ENCODE data around the gene FAM131A.

Gene FAM131A

DNA sequence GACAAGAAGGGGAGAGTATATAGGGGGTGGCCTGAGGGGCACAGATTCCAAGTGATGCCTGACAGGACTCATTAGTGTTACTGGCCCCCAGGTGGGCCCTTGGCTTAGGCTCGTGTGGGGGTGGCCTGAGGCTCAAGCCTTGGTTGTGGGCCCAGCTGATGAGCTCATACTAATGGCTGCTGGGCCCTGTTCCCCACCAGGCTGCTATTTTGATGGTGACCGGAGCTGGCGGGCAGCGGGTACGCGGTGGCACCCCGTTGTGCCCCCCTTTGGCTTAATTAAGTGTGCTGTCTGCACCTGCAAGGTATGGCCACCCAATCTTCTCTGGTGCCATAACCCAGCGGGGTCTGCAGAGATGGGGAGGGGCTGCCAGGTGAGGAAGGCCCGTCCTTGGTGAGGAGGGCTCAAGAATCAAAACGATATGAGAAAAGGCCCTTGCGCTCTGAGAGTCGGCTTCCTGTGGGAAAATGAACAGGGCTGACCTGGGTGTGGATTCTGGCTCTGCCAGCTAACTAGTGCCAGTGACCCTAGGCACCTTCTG, 49.8 kb downstream of the FAM131A start:
- TF ChIP-seq, protein P1, sequence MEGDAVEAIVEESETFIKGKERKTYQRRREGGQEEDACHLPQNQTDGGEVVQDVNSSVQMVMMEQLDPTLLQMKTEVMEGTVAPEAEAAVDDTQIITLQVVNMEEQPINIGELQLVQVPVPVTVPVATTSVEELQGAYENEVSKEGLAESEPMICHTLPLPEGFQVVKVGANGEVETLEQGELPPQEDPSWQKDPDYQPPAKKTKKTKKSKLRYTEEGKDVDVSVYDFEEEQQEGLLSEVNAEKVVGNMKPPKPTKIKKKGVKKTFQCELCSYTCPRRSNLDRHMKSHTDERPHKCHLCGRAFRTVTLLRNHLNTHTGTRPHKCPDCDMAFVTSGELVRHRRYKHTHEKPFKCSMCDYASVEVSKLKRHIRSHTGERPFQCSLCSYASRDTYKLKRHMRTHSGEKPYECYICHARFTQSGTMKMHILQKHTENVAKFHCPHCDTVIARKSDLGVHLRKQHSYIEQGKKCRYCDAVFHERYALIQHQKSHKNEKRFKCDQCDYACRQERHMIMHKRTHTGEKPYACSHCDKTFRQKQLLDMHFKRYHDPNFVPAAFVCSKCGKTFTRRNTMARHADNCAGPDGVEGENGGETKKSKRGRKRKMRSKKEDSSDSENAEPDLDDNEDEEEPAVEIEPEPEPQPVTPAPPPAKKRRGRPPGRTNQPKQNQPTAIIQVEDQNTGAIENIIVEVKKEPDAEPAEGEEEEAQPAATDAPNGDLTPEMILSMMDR (IDR thresholded peaks at IDR 0.05; ENCODE audit: control insufficient read depth, extremely low read depth, insufficient read depth) = no peak
- DNase-seq (ENCODE audit: low read depth) = no peak
- no peak overlapping the region for H3K4me3 ChIP-seq (ENCODE audit: low read depth, low read length)

DNA sequence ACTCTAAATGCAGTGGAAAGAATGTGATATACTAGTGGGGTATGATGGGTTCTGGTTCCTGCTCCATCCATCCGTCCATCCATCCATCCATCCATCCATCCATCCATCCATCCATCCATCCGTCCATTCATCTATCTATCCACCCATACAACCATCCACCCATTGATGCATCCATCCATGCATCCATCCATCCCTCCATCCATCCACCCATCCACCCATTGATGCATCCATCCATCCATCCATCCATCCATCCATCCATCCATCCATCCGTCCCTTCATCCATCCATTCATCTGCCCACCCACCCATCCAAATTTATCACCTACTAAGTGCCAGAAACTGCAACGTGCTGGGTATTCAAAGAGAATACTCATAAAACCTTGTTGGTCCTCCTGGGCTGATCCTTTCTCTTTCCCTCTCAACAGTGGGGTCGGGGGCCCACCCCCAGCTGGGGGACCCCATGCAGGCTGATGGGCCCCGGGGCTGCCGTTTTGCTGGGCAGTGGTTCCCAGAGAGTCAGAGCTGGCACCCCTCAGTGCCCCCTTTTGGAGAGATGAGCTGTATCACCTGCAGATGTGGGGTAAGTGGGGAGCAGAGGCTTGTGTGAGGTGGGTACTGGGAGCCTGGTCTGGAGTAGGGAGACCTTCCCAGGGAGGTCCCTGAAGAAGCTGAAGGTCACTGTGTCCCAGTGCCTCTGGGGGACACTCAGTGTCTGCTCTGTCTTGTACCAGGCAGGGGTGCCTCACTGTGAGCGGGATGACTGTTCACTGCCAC, 51.0 kb downstream of the FAM131A start:
- no peak for DNase-seq (ENCODE audit: low read depth)
- H3K4me3 ChIP-seq (ENCODE audit: low read depth, low read length) = no peak overlapping the region
- TF ChIP-seq, protein P1 (IDR thresholded peaks at IDR 0.05; ENCODE audit: control insufficient read depth, extremely low read depth, insufficient read depth) = no peak

DNA sequence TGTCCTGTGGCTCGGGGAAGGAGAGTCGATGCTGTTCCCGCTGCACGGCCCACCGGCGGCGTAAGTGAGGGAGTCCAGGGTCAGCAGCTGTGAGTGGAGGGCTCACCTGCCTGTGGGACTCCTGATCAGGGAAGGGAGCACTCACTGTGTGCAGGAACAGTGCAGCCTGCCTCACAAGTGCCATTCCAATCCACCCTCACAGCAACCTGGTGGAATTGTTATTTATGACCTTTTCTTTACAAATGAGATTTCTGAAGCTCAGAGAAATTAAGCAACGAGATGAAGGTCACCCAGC, 51.5 kb downstream of the FAM131A start:
- TF ChIP-seq, protein P1 (IDR thresholded peaks at IDR 0.05; ENCODE audit: control insufficient read depth, extremely low read depth, insufficient read depth) = no peak
- H3K4me3 ChIP-seq (ENCODE audit: low read depth, low read length) = no peak overlapping the region
- no peak for DNase-seq (ENCODE audit: low read depth)

GRCh38 chr3:184389384-184389783, 52.0 kb downstream of the FAM131A start:
- no peak for DNase-seq (ENCODE audit: low read depth)
- TF ChIP-seq, protein P1 (IDR thresholded peaks at IDR 0.05; ENCODE audit: control insufficient read depth, extremely low read depth, insufficient read depth) = no peak
- no peak overlapping the region for H3K4me3 ChIP-seq (ENCODE audit: low read depth, low read length)

DNA sequence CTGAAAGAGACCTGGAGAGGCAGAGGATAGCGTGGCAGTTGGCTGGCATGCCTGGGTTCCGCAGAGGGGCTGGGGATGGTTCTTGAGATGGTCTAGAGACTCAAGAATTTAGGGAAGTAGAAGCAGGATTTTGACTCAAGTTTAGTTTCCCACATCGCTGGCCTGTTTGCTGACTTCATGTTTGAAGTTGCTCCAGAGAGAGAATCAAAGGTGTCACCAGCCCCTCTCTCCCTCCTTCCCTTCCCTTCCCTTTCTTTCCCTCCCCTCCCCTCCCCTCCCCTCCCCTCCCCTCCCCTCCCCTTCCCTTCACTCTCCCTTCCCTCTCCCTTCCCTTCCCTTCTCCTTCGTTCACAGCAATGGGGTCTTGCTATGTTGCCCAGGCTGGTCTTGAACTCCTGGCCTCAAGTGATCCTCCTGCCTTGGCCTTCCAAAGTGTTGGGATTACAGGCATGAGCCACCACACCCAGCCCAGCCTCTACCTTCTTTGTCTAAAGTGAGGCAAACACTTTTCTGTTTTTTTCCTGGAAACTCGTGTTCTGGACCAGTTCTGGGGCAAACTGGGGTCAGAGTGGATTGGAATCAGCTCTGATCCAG, 52.6 kb downstream of the FAM131A start:
- DNase-seq (ENCODE audit: low read depth) = no peak
- TF ChIP-seq, protein P1 (IDR thresholded peaks at IDR 0.05; ENCODE audit: control insufficient read depth, extremely low read depth, insufficient read depth) = no peak
- no peak overlapping the region for H3K4me3 ChIP-seq (ENCODE audit: low read depth, low read length)

DNA sequence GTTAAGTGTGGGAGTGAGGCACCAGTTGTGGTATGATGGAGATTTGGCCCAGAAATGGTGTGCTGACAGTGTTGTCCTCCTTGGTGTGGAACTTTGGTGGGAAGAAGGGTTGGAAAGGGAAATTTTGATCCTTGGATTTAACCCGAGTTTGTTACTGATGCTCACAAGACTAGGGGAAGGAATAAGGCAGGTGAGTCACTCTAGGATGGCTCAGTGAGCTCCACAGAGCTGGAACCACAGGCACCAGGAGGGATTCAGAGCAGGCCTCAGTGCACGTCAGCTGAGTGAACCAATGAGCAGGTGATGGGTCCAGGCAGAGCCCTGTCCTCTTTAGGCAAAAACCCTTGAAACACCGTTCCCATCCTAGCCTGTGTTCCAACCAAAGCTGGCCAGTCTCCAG, 53.9 kb downstream of the FAM131A start:
- TF ChIP-seq, protein P1 (IDR thresholded peaks at IDR 0.05; ENCODE audit: control insufficient read depth, extremely low read depth, insufficient read depth) = no peak
- no peak overlapping the region for H3K4me3 ChIP-seq (ENCODE audit: low read depth, low read length)
- no peak for DNase-seq (ENCODE audit: low read depth)
